MCF 10A (cell line): ENCODE measurements around the gene CYP4F2. TPM values are rescaled to one million over a fixed set of nuclear protein-coding genes. Genes with fewer than 3 reads are reported as not detected.
"Not testable (repeated sequence)": the region's sequence is repeated elsewhere in the genome, so short reads cannot be mapped to it uniquely, and the experiment has no call there.

Source experiments
- BruUV-seq: library from RNA; stranded (reverse); fragments of 400-500 nt; replicated peaks from 2 replicates; lab custom pipeline; 2021; lab: Mats Ljungman, UMichigan
- CTCF ChIA-PET: fragments of 300-600 bp; sonication (Branson Sonifier 250); formaldehyde crosslinking; extraction: SDS; loops from one replicate; lab custom pipeline; 2021; ENCODE audit warnings: antibody characterized with exemption, inconsistent platforms; lab: Yijun Ruan, JAX
- POLR2A ChIA-PET: fragments of 300-600, 350-650 bp; sonication (Branson Sonifier 250); formaldehyde crosslinking; extraction: SDS; loops from one replicate; lab custom pipeline; 2020; ENCODE audit warnings: antibody characterized with exemption, inconsistent platforms; lab: Yijun Ruan, JAX
- DNase-seq: peaks from one replicate; pipeline ENCODE4 v3.0.0-alpha.2; 2018; ENCODE audit not compliant: unreplicated experiment
- H3K27ac Mint-ChIP-seq: one replicate; pipeline ENCODE4 v1.8.0; 2022; ENCODE audit warnings: mild to moderate bottlenecking, low read depth, mixed read lengths; ENCODE audit not compliant: unreplicated experiment
- H3K27me3 Mint-ChIP-seq: one replicate; pipeline ENCODE4 v1.8.0; 2022; ENCODE audit warnings: mixed read lengths; ENCODE audit not compliant: insufficient read depth, unreplicated experiment
- H3K36me3 Mint-ChIP-seq: one replicate; pipeline ENCODE4 v1.8.0; 2022; ENCODE audit warnings: mild to moderate bottlenecking, moderate library complexity, mixed read lengths; ENCODE audit not compliant: insufficient read depth, unreplicated experiment
- H3K4me1 Mint-ChIP-seq: one replicate; pipeline ENCODE4 v1.8.0; 2022; ENCODE audit warnings: mixed read lengths; ENCODE audit not compliant: insufficient read depth, unreplicated experiment
- H3K4me3 Mint-ChIP-seq: one replicate; pipeline ENCODE4 v1.8.0; 2022; ENCODE audit warnings: mild to moderate bottlenecking, moderate library complexity, mixed read lengths; ENCODE audit not compliant: unreplicated experiment
- H3K9me3 Mint-ChIP-seq: one replicate; pipeline ENCODE4 v1.8.0; 2022; ENCODE audit warnings: mixed read lengths; ENCODE audit not compliant: unreplicated experiment
- intact Hi-C: fragments of 100-400 bp; cut with micrococcal nuclease; formaldehyde crosslinking; loops from 2 replicates; pipeline ENCODE4 v1.14.1; 2022
- total RNA-seq: library from RNA; stranded (reverse); gene quantifications from 2 replicates; pipeline ENCODE4 v1.2.3, GENCODE V29; 2022
- TF ChIP-seq, protein P1 (sequence below): fragments of 200-600 bp; IDR thresholded peaks from one replicate; pipeline ENCODE4 v1.8.0; 2022; ENCODE audit warnings: antibody characterized with exemption, mild to moderate bottlenecking; ENCODE audit not compliant: unreplicated experiment

The CYP4F2 gene
- total RNA-seq, 1 experiment from 2014 or later, result 0.14 TPM

DNA sequence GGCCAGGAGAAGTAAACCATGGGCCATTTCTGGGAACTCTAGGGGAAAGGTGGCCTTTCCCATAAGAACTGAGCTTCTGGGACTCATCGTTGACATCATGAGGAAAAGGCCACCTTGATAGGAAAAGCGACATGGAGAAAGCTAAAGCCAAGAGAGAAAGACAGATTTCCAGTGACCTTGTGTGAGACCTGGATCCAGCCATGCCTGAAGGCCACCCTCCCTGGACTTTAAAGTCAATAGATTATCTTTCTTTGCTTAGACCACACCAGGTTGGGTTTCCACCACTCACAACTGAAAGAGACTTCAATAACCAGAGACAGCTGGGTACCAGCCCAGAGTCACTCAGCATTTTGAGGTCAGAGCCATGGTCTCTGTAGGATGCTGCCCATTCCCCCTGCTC is 3.5 kb downstream of the CYP4F2 start:
- BruUV-seq, result no TSS peak
- intact Hi-C loops, result no loop called here
- ChIA-PET CTCF (interaction anchor here (0.6 kb wide), 1 partner anchor 151 kb away, joined by 3 read pairs; no protein-coding TSS in a partner anchor), POLR2A (no interaction called here)
- Mint-ChIP-seq H3K36me3 (no peaks in the 10 kb centered on the region), H3K4me3 (no peak overlapping the region), H3K9me3 (peaks cover 16% of the 10 kb centered on the region), H3K27me3 (no peaks in the 10 kb centered on the region), H3K4me1 (no peaks in the 10 kb centered on the region), H3K27ac (no peak overlapping the region)
- no peak for DNase-seq
- TF ChIP-seq, protein P1, sequence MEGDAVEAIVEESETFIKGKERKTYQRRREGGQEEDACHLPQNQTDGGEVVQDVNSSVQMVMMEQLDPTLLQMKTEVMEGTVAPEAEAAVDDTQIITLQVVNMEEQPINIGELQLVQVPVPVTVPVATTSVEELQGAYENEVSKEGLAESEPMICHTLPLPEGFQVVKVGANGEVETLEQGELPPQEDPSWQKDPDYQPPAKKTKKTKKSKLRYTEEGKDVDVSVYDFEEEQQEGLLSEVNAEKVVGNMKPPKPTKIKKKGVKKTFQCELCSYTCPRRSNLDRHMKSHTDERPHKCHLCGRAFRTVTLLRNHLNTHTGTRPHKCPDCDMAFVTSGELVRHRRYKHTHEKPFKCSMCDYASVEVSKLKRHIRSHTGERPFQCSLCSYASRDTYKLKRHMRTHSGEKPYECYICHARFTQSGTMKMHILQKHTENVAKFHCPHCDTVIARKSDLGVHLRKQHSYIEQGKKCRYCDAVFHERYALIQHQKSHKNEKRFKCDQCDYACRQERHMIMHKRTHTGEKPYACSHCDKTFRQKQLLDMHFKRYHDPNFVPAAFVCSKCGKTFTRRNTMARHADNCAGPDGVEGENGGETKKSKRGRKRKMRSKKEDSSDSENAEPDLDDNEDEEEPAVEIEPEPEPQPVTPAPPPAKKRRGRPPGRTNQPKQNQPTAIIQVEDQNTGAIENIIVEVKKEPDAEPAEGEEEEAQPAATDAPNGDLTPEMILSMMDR, result no peak

DNA sequence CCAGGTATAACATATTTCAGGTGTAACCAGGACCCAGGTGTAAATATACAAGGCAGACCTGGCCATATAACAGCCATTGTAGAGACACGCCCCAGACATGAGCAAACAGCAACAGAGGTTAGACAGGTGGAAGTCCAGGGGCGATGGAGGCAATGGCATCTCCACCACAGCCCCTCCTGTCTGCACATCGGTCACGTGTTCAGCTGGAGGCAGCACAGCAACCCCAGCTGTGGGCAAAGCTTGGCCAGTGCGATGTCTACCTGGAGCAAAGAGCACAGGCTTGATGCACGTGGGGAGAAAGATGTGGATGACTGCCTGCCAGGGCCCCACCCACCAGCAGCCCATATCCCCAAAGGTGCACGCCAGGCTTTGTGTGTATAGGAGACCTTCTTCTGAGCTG is 4.4 kb downstream of the CYP4F2 start:
- Mint-ChIP-seq H3K36me3 (no peaks in the 10 kb centered on the region), H3K9me3 (peaks cover 16% of the 10 kb centered on the region), H3K27me3 (no peaks in the 10 kb centered on the region), H3K27ac (no peak overlapping the region), H3K4me1 (no peaks in the 10 kb centered on the region), H3K4me3 (no peak overlapping the region)
- ChIA-PET CTCF (no interaction called here), POLR2A (no interaction called here)
- intact Hi-C loops, result no loop called here
- BruUV-seq, result no TSS peak
- TF ChIP-seq, protein P1, result no peak
- DNase-seq, result no peak

DNA sequence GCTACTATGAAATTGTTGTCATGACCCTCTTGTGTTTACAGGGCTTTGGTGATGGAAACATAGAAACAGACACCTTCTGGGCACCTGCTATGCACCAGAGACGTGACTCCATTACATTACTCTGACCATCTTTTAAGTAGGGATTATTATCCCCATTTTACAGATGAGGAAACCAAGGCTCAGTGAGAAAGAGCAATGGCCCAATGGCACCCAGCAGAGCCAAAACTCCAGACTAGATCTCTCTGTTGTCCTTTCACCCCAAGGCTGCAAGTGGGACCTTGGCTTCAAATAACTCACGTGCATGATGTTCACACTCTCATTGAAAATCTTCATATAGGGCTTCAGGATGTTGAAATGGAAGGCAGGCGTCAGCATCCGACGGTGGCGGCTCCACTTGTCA is 5.9 kb downstream of the CYP4F2 start:
- peaks cover 11% of the 10 kb centered on the region for H3K9me3 Mint-ChIP-seq
- H3K36me3 Mint-ChIP-seq, result no peaks in the 10 kb centered on the region
- ChIA-PET CTCF (no interaction called here), POLR2A (interaction anchor here (0.6 kb wide), 1 partner anchor 292 kb away, joined by 3 read pairs; no protein-coding TSS in a partner anchor)
- H3K4me1 Mint-ChIP-seq, result no peaks in the 10 kb centered on the region
- TF ChIP-seq, protein P1, result no peak
- no peaks in the 10 kb centered on the region for H3K27me3 Mint-ChIP-seq
- no peak overlapping the region for H3K27ac Mint-ChIP-seq
- no peak for DNase-seq
- intact Hi-C loops, result no loop called here
- BruUV-seq, result no TSS peak
- no peak overlapping the region for H3K4me3 Mint-ChIP-seq

DNA sequence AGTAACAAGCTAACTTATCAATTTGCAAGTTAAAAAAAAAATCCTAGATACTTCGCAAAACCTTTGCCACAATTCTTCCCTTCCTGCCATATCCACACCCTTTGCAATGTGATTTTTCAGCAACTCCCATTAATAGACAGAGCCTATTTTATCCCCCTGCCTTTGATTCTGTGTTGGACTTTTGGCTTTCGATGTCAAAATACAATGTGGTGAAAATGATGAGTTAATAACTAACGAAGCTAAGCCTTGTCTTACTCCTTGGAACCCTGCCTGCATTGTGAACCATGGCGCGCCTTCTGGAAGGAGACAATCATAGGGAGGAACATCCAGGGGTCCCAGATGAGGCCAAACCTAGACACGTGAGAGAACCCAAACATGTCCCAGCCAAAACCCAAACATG is 6.4 kb downstream of the CYP4F2 start:
- DNase-seq, result no peak
- intact Hi-C loops, result no loop called here
- ChIA-PET CTCF (interaction anchor here (0.7 kb wide), 1 partner anchor 22 kb away, joined by 3 read pairs; no protein-coding TSS in a partner anchor), POLR2A (interaction anchor here (0.6 kb wide), 2 partner anchors 39 to 292 kb away, joined by 3 read pairs; no protein-coding TSS in a partner anchor)
- Mint-ChIP-seq H3K4me1 (no peaks in the 10 kb centered on the region), H3K27me3 (no peaks in the 10 kb centered on the region), H3K36me3 (no peaks in the 10 kb centered on the region), H3K9me3 (peaks cover 10% of the 10 kb centered on the region), H3K27ac (no peak overlapping the region), H3K4me3 (no peak overlapping the region)
- no TSS peak for BruUV-seq
- TF ChIP-seq, protein P1, result no peak

DNA sequence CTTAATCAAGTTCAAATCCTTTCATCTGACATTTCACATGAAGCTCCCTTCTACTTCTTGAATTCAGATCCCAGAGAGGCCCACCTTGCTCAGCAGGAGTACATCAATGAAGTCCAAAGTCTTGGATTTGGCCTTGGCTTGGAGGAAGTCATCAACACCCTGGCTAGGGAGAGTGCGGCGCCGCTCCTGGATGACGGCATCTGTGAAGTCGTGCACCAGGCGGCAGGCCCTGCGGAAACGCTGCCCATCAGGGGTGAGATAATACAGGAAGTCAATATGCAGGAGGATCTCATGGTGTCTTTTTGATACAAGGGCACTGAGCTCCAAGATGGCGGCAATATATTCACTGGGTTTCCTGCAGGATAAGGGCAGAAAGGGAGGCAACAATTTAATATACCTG is 8.5 kb downstream of the CYP4F2 start:
- H3K9me3 Mint-ChIP-seq, H3K4me1 Mint-ChIP-seq, intact Hi-C loops, H3K27ac Mint-ChIP-seq, BruUV-seq, H3K4me3 Mint-ChIP-seq, H3K36me3 Mint-ChIP-seq, H3K27me3 Mint-ChIP-seq, POLR2A ChIA-PET, CTCF ChIA-PET, DNase-seq: not testable (repeated sequence)
